Neutrophil (primary cell): ENCODE results near the gene UBE2D1.

ENCODE experiments used
- H3K27ac ChIP-seq: fragments of 200-600 bp; sonication (generic); 2 replicates; pipeline ENCODE4 v1.5.1; 2016; ENCODE audit warnings: mild to moderate bottlenecking, moderate library complexity
- H3K27me3 ChIP-seq: fragments of 200-600 bp; sonication (generic); 2 replicates; pipeline ENCODE4 v1.6.0; 2016; ENCODE audit warnings: mild to moderate bottlenecking
- H3K36me3 ChIP-seq: fragments of 200-600 bp; sonication (generic); 2 replicates; pipeline ENCODE4 v1.5.1; 2017
- H3K4me1 ChIP-seq, 2 experiments: fragments of 200-600 bp in 1 of 2; sonication (generic) in 1 of 2; 1 replicate in 1 of 2; 2 replicates in 1 of 2; pipeline versions ENCODE4 v1.5.1 to v1.6.1; 2013 to 2016; ENCODE audit warnings: low read depth in 1 of 2, low read length in 1 of 2, mild to moderate bottlenecking in 1 of 2, moderate library complexity in 1 of 2; ENCODE audit not compliant: control insufficient read depth in 1 of 2, insufficient read depth in 1 of 2
- H3K4me3 ChIP-seq, 2 experiments: fragments of 200-600 bp in 1 of 2; sonication (generic) in 1 of 2; 1 replicate in 1 of 2; 2 replicates in 1 of 2; pipeline ENCODE4 v1.5.1; 2013 to 2016; ENCODE audit warnings: low read depth in 1 of 2, low read length in 1 of 2, mild to moderate bottlenecking in 1 of 2, moderate library complexity in 1 of 2
- H3K9me3 ChIP-seq: fragments of 200-600 bp; sonication (generic); 2 replicates; pipeline ENCODE4 v1.5.1; 2016
- TF ChIP-seq, protein P1 (sequence below): fragments of 200-600 bp; sonication (generic); IDR thresholded peaks from 2 replicates; pipeline ENCODE4 v1.5.1; 2016; ENCODE audit warnings: antibody characterized with exemption

Gene UBE2D1

GRCh38 chr10:58350619-58351323, 16.0 kb downstream of the UBE2D1 start:
- no peaks in the 10 kb centered on the region for H3K36me3 ChIP-seq
- peak overlapping the region; percentile 85 for H3K27ac ChIP-seq
- peaks cover 59 to 60% of the 10 kb centered on the region in 2 experiments for H3K4me1 ChIP-seq
- no peaks in the 10 kb centered on the region for H3K9me3 ChIP-seq
- TF ChIP-seq, protein P1, sequence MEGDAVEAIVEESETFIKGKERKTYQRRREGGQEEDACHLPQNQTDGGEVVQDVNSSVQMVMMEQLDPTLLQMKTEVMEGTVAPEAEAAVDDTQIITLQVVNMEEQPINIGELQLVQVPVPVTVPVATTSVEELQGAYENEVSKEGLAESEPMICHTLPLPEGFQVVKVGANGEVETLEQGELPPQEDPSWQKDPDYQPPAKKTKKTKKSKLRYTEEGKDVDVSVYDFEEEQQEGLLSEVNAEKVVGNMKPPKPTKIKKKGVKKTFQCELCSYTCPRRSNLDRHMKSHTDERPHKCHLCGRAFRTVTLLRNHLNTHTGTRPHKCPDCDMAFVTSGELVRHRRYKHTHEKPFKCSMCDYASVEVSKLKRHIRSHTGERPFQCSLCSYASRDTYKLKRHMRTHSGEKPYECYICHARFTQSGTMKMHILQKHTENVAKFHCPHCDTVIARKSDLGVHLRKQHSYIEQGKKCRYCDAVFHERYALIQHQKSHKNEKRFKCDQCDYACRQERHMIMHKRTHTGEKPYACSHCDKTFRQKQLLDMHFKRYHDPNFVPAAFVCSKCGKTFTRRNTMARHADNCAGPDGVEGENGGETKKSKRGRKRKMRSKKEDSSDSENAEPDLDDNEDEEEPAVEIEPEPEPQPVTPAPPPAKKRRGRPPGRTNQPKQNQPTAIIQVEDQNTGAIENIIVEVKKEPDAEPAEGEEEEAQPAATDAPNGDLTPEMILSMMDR, result no peak
- H3K4me3 ChIP-seq, result peak overlapping the region; percentile 52 to 53
- H3K27me3 ChIP-seq, result no peaks in the 10 kb centered on the region

DNA sequence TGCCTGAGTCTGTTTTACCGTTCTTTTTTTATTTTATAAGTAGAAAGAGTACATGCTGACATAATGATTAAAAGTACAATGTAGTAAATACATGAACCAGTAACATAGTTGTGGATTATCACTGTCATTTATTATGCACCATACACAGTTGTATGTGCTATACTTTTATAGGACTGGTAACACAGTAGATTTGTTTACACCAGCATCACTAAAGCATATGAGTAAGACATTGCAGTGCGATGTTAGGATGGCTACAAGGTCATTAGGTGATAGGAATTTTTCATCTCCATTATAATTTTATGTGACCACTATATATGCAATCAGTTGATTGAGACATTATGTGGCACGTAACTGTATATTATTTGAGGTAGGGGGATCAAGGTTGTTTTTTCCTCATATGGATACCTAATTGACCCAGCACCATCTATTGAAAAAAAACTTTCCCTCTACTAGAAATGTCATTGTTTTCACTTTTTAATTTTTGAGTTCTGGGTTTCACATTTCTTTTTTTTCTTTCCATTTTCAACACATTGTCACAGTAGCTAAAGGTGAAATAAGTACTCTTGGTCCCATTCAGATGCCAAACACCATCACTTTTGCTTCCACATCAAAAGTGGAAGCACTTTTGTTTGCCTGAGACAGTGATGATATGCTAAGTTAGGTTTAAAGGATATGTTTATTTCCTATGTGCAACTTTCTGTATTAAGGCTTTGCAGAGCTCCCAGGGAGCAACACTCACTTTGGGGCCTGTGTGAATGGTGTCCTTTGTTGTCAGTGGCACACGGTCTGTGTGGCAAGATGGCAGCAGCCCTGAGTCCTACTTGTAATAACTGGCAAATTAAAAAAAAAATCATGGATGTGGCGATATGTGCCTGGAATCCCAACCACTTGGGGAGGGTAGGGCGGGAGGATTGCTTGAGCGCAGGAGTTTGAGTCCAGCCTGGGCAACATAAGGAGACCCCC, 17.1 kb downstream of the UBE2D1 start:
- Histone ChIP-seq H3K27ac (peak overlapping the region; percentile 85), H3K4me3 (peak overlapping the region; percentile 52 to 53), H3K27me3 (no peaks in the 10 kb centered on the region), H3K4me1 (peaks cover 64 to 67% of the 10 kb centered on the region in 2 experiments), H3K9me3 (no peaks in the 10 kb centered on the region), H3K36me3 (no peaks in the 10 kb centered on the region)
- TF ChIP-seq, protein P1, result no peak

- Histone ChIP-seq H3K9me3 (no peaks in the 10 kb centered on the region), H3K27ac (peak overlapping the region; percentile 85), H3K4me3 (no peak overlapping the region), H3K27me3 (no peaks in the 10 kb centered on the region), H3K36me3 (no peaks in the 10 kb centered on the region), H3K4me1 (peaks cover 62 to 64% of the 10 kb centered on the region in 2 experiments)
- TF ChIP-seq, protein P1, result no peak
Observed at GRCh38 chr10:58352956-58353610, 18.3 kb downstream of the UBE2D1 start.

DNA sequence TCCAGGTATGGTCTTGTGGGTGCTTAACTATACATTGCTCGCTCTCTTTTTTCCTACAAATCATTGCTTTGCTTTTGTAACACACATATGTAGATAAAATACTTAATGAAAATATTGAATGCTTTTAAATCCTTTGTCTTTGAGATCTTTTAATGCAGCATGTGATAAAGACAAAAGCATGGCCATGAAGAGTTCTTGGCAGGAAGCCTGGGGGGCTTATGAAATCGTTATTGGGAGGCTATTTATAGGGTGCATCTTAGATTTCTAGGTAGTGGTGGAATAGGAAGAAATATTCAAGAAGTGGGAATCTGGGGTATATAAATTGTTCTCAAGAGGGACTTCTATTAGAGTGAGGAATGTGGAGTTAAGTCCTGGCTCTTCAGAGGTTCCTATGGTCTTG, 21.9 kb downstream of the UBE2D1 start:
- peaks cover 45 to 53% of the 10 kb centered on the region in 2 experiments for H3K4me1 ChIP-seq
- H3K27me3 ChIP-seq, result no peaks in the 10 kb centered on the region
- H3K36me3 ChIP-seq, result peaks cover under 1% of the 10 kb centered on the region
- H3K4me3 ChIP-seq, result no peak overlapping the region
- no peaks in the 10 kb centered on the region for H3K9me3 ChIP-seq
- no peak overlapping the region for H3K27ac ChIP-seq
- TF ChIP-seq, protein P1, result no peak

GRCh38 chr10:58358314-58358933, 23.6 kb downstream of the UBE2D1 start:
- Histone ChIP-seq H3K27ac (peak overlapping the region; percentile 2), H3K27me3 (no peaks in the 10 kb centered on the region)

More at GRCh38 chr10:58358314-58358933, 23.6 kb downstream of the UBE2D1 start:
- Histone ChIP-seq H3K9me3 (no peaks in the 10 kb centered on the region), H3K4me3 (no peak overlapping the region), H3K36me3 (peaks cover 13% of the 10 kb centered on the region), H3K4me1 (peaks cover 28 to 37% of the 10 kb centered on the region in 2 experiments)
- TF ChIP-seq, protein P1, result no peak
